ENCODE data around the gene BCAS3.

- TF ChIP-seq CTCF (IDR thresholded peaks at IDR 0.05) (no peak), POLR2A (IDR thresholded peaks at IDR 0.05) (no peak)
Measured at GRCh38 chr17:61223725-61224124, 546.1 kb downstream of the BCAS3 start.
